Stimulated activated naive CD4-positive, alpha-beta T cell treated with Interleukin-2 at 50 U/mL for 16 hours (primary cell): Measurements from ENCODE around the gene STN1.

Experiments
- DNase-seq: peaks from one replicate; lab custom pipeline; 2025; lab: John Stamatoyannopoulos, UW

Gene STN1

GRCh38 chr10:103894441-103894864 lies 23.5 kb downstream of the STN1 start:
- no peak for DNase-seq

- no peak for DNase-seq
These were observed 24.2 kb downstream of the STN1 start for GRCh38 chr10:103893817-103894216.

- DNase-seq = no peak
These were observed 25.8 kb downstream of the STN1 start for GRCh38 chr10:103892181-103892580.

GRCh38 chr10:103890688-103891087 lies 27.3 kb downstream of the STN1 start:
- no peak for DNase-seq

- no peak for DNase-seq
These were observed 27.8 kb downstream of the STN1 start for GRCh38 chr10:103890194-103890658.

GRCh38 chr10:103889121-103889720 lies 28.8 kb downstream of the STN1 start:
- DNase-seq = no peak

- DNase-seq = no peak
These were observed 29.7 kb downstream of the STN1 start for GRCh38 chr10:103888113-103888841.

- no peak for DNase-seq
These were observed 32.4 kb downstream of the STN1 start for GRCh38 chr10:103885617-103886016.

- no peak for DNase-seq
These were observed 33.3 kb downstream of the STN1 start for GRCh38 chr10:103884681-103885139.

- DNase-seq = no peak
These were observed 35.5 kb downstream of the STN1 start for GRCh38 chr10:103882285-103883007.

GRCh38 chr10:103881416-103882284 lies 36.3 kb downstream of the STN1 start:
- no peak for DNase-seq

- no peak for DNase-seq
These were observed 38.2 kb downstream of the STN1 start for GRCh38 chr10:103879831-103880230.

GRCh38 chr10:103879409-103879808 lies 38.6 kb downstream of the STN1 start:
- DNase-seq = no peak

GRCh38 chr10:103877861-103878260 lies 40.1 kb downstream of the STN1 start:
- no peak for DNase-seq

- DNase-seq = no peak
These were observed 41.8 kb downstream of the STN1 start for GRCh38 chr10:103876155-103876554.

- DNase-seq = no peak
These were observed 43.3 kb downstream of the STN1 start for GRCh38 chr10:103874730-103875129.

GRCh38 chr10:103872137-103872931 lies 45.6 kb downstream of the STN1 start:
- no peak for DNase-seq

- no peak for DNase-seq
These were observed 47.0 kb downstream of the STN1 start for GRCh38 chr10:103871006-103871405.

GRCh38 chr10:103870516-103870915 lies 47.5 kb downstream of the STN1 start:
- no peak for DNase-seq

GRCh38 chr10:103869336-103869735 lies 48.6 kb downstream of the STN1 start:
- DNase-seq = no peak

- DNase-seq = no peak
These were observed 49.8 kb downstream of the STN1 start for GRCh38 chr10:103868200-103868599.
